Measurements from ENCODE around the gene SPC24. TPM values are rescaled to one million over a fixed set of nuclear protein-coding genes. Genes with fewer than 3 reads are reported as not detected.
A peak's percentile ranks its signal among the peaks of the same experiment; 100 is the strongest.

SPC24 gene
- total RNA-seq, 1 experiment from 2014 or later: 33.9 TPM

DNA sequence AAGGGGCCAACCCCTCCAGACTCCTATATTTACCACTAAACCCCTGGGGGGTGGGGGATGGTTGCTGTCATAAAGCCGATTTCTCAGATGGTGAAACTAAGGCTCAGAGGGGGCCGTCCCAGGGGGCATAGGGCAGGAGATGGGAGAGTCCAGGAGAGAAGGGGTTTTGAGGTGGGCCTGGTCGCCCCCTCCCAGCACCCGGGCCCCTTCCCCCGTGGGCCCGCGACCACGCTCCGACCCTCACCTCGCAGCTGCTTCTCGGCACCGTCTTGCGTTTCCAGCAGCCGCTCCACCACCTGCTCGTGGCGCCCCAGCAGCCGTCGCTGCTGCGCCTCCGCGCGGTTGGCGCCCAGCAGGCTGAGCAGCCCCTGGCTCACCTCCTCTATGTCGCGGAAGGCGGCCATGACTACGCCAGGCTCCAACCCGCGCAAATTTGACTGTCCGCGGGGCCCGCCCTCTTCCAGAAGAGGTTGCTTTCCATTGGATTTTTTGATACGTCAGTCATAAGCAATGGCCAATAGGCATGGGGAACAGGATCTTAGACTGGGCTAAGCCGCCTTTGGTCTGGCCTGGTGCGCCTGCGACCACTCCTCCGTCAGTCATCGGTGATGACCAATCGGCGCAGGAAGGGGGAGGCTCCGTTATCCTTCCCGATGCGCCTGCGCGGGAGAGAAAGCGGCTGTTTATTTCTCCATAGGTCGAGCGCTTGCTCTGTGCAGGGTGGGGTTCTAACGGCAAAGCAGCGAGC lies at the start of gene SPC24 (continued):
- TF ChIP-seq, protein P1, sequence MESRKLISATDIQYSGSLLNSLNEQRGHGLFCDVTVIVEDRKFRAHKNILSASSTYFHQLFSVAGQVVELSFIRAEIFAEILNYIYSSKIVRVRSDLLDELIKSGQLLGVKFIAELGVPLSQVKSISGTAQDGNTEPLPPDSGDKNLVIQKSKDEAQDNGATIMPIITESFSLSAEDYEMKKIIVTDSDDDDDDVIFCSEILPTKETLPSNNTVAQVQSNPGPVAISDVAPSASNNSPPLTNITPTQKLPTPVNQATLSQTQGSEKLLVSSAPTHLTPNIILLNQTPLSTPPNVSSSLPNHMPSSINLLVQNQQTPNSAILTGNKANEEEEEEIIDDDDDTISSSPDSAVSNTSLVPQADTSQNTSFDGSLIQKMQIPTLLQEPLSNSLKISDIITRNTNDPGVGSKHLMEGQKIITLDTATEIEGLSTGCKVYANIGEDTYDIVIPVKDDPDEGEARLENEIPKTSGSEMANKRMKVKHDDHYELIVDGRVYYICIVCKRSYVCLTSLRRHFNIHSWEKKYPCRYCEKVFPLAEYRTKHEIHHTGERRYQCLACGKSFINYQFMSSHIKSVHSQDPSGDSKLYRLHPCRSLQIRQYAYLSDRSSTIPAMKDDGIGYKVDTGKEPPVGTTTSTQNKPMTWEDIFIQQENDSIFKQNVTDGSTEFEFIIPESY (IDR thresholded peaks at IDR 0.05; ENCODE audit: extremely low read depth, insufficient replicate concordance, low read length): no peak
- peak; percentile 87 for TF ChIP-seq SIN3A (IDR thresholded peaks at IDR 0.05; ENCODE audit: low read depth)

DNA sequence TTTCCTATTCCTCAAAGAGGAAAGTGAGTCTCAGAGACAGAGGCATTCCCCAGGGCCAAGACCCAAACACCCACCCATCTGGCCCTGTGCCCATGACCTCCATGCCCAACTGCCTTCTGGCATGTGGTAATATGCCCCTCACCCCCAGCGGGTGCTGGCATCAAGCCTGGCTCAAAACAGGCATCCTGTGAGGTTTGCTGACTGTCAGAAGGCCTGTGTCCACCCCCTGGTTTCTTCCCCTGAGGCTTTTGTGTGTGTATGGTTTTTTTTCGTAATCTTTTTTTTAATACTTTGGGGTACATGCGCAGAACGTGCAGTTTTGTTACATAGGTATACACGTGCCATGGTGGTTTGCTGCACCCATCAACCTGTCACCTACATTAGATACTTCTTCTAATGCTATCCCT lies 49.4 kb upstream of the SPC24 start:
- Histone ChIP-seq H2AFZ (ENCODE audit: low read depth, low read length, poor library complexity, severe bottlenecking) (no peak overlapping the region), H3K4me3 (replicated peaks in 1 of 2; ENCODE audit: low read depth in 1 of 2, low read length in 2 of 2) (no peak overlapping the region), H3K79me2 (ENCODE audit: insufficient read depth, low read length) (no peaks in the 10 kb centered on the region), H3K27ac (ENCODE audit: low read depth, low read length) (no peak overlapping the region), H4K20me1 (ENCODE audit: insufficient read depth) (no peaks in the 10 kb centered on the region), H3K36me3 (ENCODE audit: control insufficient read depth in 1 of 2, insufficient read depth in 2 of 2, low read length in 2 of 2) (peaks cover 0 to 3% of the 10 kb centered on the region in 2 experiments; a peak in 1 of 4 replicates), H3K27me3 (ENCODE audit: insufficient read depth, low read length) (no peaks in the 10 kb centered on the region), H3K4me1 (ENCODE audit: control insufficient read depth in 1 of 2, insufficient read depth in 2 of 2, low read length in 2 of 2) (peaks cover 4 to 13% of the 10 kb centered on the region in 2 experiments; a peak in 3 of 4 replicates), H3K9me3 (ENCODE audit: control insufficient read depth in 1 of 2, insufficient read depth in 1 of 2, low read depth in 1 of 2, low read length in 2 of 2) (no peaks in the 10 kb centered on the region), H3K4me2 (ENCODE audit: low read length) (no peak overlapping the region), H3K9ac (ENCODE audit: low read length) (no peak overlapping the region), H3K9me2 (ENCODE audit: insufficient read depth) (no peaks in the 10 kb centered on the region)
- no TSS peak for BruUV-seq (replicated peaks)
- RAD21 ChIA-PET (ENCODE audit: low non-redundant PET in 1 of 2, low total read pairs in 2 of 2, uncharacterized antibody in 2 of 2, unreplicated experiment in 2 of 2): interaction anchor here in 1 of 2 experiments (1.8 kb wide), 1 partner anchor 66 kb away, joined by 5 read pairs; no protein-coding TSS in a partner anchor
- no peak for ATAC-seq
- TF ChIP-seq, protein P1 (IDR thresholded peaks at IDR 0.05; ENCODE audit: extremely low read depth, insufficient replicate concordance, low read length): no peak
- TF ChIP-seq JUND (IDR thresholded peaks at IDR 0.05) (no peak), ZFX (IDR thresholded peaks at IDR 0.05) (no peak), POLR2AphosphoS5 (IDR thresholded peaks at IDR 0.05; ENCODE audit: low read depth, low read length) (no peak), CEBPB (IDR thresholded peaks at IDR 0.05; ENCODE audit: low read depth) (no peak), CBX3 (IDR thresholded peaks at IDR 0.05; ENCODE audit: low read depth) (no peak), POLR2A (IDR thresholded peaks at IDR 0.05; ENCODE audit: borderline replicate concordance, extremely low read depth, insufficient read depth, insufficient read length) (no peak)
- TF ChIP-seq, protein P2, sequence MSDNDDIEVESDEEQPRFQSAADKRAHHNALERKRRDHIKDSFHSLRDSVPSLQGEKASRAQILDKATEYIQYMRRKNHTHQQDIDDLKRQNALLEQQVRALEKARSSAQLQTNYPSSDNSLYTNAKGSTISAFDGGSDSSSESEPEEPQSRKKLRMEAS (IDR thresholded peaks at IDR 0.05): no peak
- CTCF ChIA-PET: interaction anchor here (0.9 kb wide), 1 partner anchor 68 kb away, joined by 5 read pairs; no protein-coding TSS in a partner anchor
- POLR2A ChIA-PET: no interaction called here
- DNase-seq (ENCODE audit: low read depth, low spot score): no peak
- intact Hi-C loops (cut with micrococcal nuclease): loop anchor here (1.0 to 5.0 kb wide), 4 partner anchors 68 to 268 kb away; no protein-coding TSS in a partner anchor

All from HCT116 (cell line).